Mesenchymal stem cell (in vitro differentiated cells and primary cell): ENCODE data around the gene IRF2BP1.
A peak's percentile ranks its signal among the peaks of the same experiment; 100 is the strongest.

Experiments
- DNase-seq: peaks from one replicate; pipeline ENCODE4 v3.0.0-alpha.2; 2013
- H2AFZ ChIP-seq: one replicate; pipeline ENCODE4 v1.6.1; 2013; ENCODE audit warnings: low read depth, mild to moderate bottlenecking, control low read depth, inconsistent platforms, low read length, moderate library complexity
- H2AK5ac ChIP-seq: 2 replicates; pipeline ENCODE4 v1.6.1; 2013; ENCODE audit warnings: low read length, moderate library complexity, mild to moderate bottlenecking, inconsistent platforms; ENCODE audit not compliant: severe bottlenecking
- H2BK120ac ChIP-seq: one replicate; pipeline ENCODE4 v1.6.1; 2013; ENCODE audit warnings: low read depth, mild to moderate bottlenecking, inconsistent platforms, low read length, moderate library complexity
- H2BK12ac ChIP-seq, 2 experiments: one replicate each; pipeline ENCODE4 v1.6.1; 2013; ENCODE audit warnings: inconsistent platforms in 2 of 2, low read length in 2 of 2, mild to moderate bottlenecking in 2 of 2, moderate library complexity in 2 of 2, control low read depth in 1 of 2
- H2BK15ac ChIP-seq: one replicate; pipeline ENCODE4 v1.6.1; 2013; ENCODE audit warnings: mild to moderate bottlenecking, low read depth, inconsistent platforms; ENCODE audit not compliant: poor library complexity, severe bottlenecking
- H2BK5ac ChIP-seq: 2 replicates; pipeline ENCODE4 v1.6.1; 2013; ENCODE audit warnings: low read depth, mild to moderate bottlenecking, low read length, control low read depth, inconsistent platforms; ENCODE audit not compliant: poor library complexity, severe bottlenecking
- H3K14ac ChIP-seq, 2 experiments: one replicate each; pipeline ENCODE4 v1.6.1; 2013; ENCODE audit warnings: inconsistent platforms in 2 of 2, low read length in 2 of 2, control low read depth in 1 of 2, mild to moderate bottlenecking in 1 of 2, moderate library complexity in 1 of 2
- H3K18ac ChIP-seq, 2 experiments: one replicate each; pipeline ENCODE4 v1.6.1; 2013; ENCODE audit warnings: inconsistent platforms in 2 of 2, low read length in 2 of 2, control low read depth in 1 of 2, low read depth in 1 of 2, mild to moderate bottlenecking in 1 of 2
- H3K23ac ChIP-seq, 2 experiments: one replicate each; pipeline ENCODE4 v1.6.1; 2013; ENCODE audit warnings: inconsistent platforms in 2 of 2, low read length in 2 of 2, mild to moderate bottlenecking in 2 of 2, moderate library complexity in 2 of 2, control low read depth in 1 of 2
- H3K27ac ChIP-seq: 2 replicates; pipeline ENCODE4 v1.5.1; 2013; ENCODE audit warnings: mild to moderate bottlenecking, moderate library complexity, low read length, control low read depth, inconsistent platforms; ENCODE audit not compliant: poor library complexity, severe bottlenecking
- H3K27me3 ChIP-seq, 2 experiments: 2 replicates each; pipeline versions ENCODE4 v1.6.1 to v1.7.0; 2013; ENCODE audit warnings: low read length in 2 of 2, mild to moderate bottlenecking in 2 of 2, moderate library complexity in 2 of 2, control low read depth in 1 of 2, inconsistent platforms in 1 of 2; ENCODE audit not compliant: control insufficient read depth in 1 of 2, insufficient read depth in 1 of 2
- H3K36me3 ChIP-seq, 2 experiments: 2 replicates each; pipeline versions ENCODE4 v1.6.1 to v1.7.0; 2013; ENCODE audit warnings: low read length in 2 of 2, control low read depth in 1 of 2, inconsistent platforms in 1 of 2, low read depth in 1 of 2, mild to moderate bottlenecking in 1 of 2; ENCODE audit not compliant: insufficient read depth in 2 of 2, control insufficient read depth in 1 of 2
- H3K4ac ChIP-seq, 2 experiments: one replicate each; pipeline ENCODE4 v1.6.1; 2013; ENCODE audit warnings: inconsistent platforms in 2 of 2, low read length in 2 of 2, mild to moderate bottlenecking in 2 of 2, moderate library complexity in 2 of 2, control low read depth in 1 of 2, low read depth in 1 of 2
- H3K4me1 ChIP-seq: 2 replicates; pipeline ENCODE4 v1.6.1; 2013; ENCODE audit warnings: low read depth, low read length, control low read depth; ENCODE audit not compliant: control insufficient read depth, insufficient read depth
- H3K4me2 ChIP-seq: 2 replicates; pipeline ENCODE4 v1.6.1; 2013; ENCODE audit warnings: low read length, mild to moderate bottlenecking, inconsistent platforms; ENCODE audit not compliant: poor library complexity, severe bottlenecking
- H3K4me3 ChIP-seq, 2 experiments: 2 replicates each; pipeline versions ENCODE4 v1.5.1 to v1.7.0; 2013; ENCODE audit warnings: low read length in 2 of 2, mild to moderate bottlenecking in 2 of 2, control low read depth in 1 of 2, low read depth in 1 of 2; ENCODE audit not compliant: insufficient read depth in 1 of 2
- H3K79me1 ChIP-seq: replicated peaks from 2 replicates; pipeline ENCODE4 v1.6.1; 2013; ENCODE audit warnings: mild to moderate bottlenecking, control low read depth, low read length, inconsistent platforms; ENCODE audit not compliant: poor library complexity, severe bottlenecking
- H3K9ac ChIP-seq: 2 replicates; pipeline ENCODE4 v1.7.0; 2013; ENCODE audit warnings: mild to moderate bottlenecking, low read length, moderate library complexity
- H3K9me3 ChIP-seq: 2 replicates; pipeline ENCODE4 v1.7.0; 2013; ENCODE audit warnings: mild to moderate bottlenecking, low read length; ENCODE audit not compliant: control insufficient read depth
- H4K8ac ChIP-seq: one replicate; pipeline ENCODE4 v1.6.1; 2013; ENCODE audit warnings: inconsistent platforms, mild to moderate bottlenecking, low read length, moderate library complexity
- H4K91ac ChIP-seq: one replicate; pipeline ENCODE4 v1.6.1; 2013; ENCODE audit warnings: mild to moderate bottlenecking, low read length, inconsistent platforms
- WGBS: methylation state at CpG from one replicate; pipeline ENCODE4 v1.1.7; 2013; ENCODE audit warnings: mixed read lengths; 5-methylcytosine and 5-hydroxymethylcytosine counted together

The IRF2BP1 gene

DNA sequence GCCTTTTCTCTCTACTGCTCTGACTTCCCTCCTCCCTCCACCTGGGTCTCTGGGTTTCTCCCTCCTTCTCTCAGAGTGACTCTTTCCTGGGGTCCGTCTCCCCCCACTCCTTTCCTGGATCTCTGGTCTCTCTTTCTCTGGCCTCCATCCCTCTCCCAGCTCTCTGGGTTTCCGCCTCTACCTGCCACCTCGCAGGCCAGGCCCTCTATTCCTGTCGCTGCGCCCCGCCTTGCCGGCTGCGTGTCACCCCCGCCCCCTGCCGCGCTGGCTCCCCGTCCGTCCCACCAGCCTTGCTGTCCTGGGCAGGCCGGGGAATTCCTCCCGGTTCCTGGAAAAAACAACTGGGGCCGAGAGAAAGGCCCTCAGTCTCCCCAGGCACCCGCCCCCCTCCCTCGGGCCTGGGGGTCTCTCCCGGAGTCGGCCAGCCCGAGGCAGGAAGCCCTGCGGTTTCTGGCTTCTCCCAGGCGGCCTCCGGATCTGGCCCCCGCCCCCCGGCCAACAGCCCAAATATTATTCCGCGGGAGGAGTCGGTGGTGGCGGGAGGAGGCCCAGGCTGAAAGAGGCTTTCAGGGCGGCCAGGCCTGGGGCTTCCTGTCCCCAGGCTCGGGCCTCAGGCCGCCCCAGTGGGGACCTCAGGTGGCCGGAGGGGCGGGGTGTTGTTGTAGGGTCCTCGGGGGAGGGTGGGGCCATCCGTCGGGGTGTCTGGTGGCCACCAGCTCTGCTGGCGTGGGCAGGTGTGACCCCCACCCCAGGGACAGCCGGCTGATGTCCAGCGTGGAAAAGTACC is 9.3 kb downstream of the IRF2BP1 start:
- peak overlapping the region; percentile 78 for H2BK15ac ChIP-seq
- peaks cover 0 to 48% of the 10 kb centered on the region in 2 experiments for H3K27me3 ChIP-seq
- H3K4me3 ChIP-seq, result no peak overlapping the region
- peak overlapping the region; percentile 69 for H3K27ac ChIP-seq
- WGBS, result 19% methylated on average over 31 of the region's 41 CpGs
- peak overlapping the region; percentile 73 to 93 for H3K4ac ChIP-seq
- H3K4me2 ChIP-seq, result peak overlapping the region; percentile 58
- H2BK5ac ChIP-seq, result peak overlapping the region; percentile 67
- no peaks in the 10 kb centered on the region for H3K36me3 ChIP-seq
- H3K4me1 ChIP-seq, result peaks cover 22% of the 10 kb centered on the region
- DNase-seq, result peak; percentile 70
- peak overlapping the region; percentile 25 to 94 for H3K18ac ChIP-seq
- peak overlapping the region; percentile 62 for H3K9ac ChIP-seq
- peak overlapping the region; percentile 62 for H2AK5ac ChIP-seq
- H3K9me3 ChIP-seq, result no peaks in the 10 kb centered on the region
- H4K91ac ChIP-seq, result peak overlapping the region; percentile 79
- peak overlapping the region; percentile 89 for H2BK120ac ChIP-seq
- peak overlapping the region in 1 of 2 experiments; percentile 73 for H3K14ac ChIP-seq
- H3K79me1 ChIP-seq, result no peaks in the 10 kb centered on the region
- no peak overlapping the region for H3K23ac ChIP-seq
- peak overlapping the region; percentile 15 to 88 for H2BK12ac ChIP-seq
- peak overlapping the region; percentile 69 for H2AFZ ChIP-seq
- H4K8ac ChIP-seq, result peak overlapping the region; percentile 83

DNA sequence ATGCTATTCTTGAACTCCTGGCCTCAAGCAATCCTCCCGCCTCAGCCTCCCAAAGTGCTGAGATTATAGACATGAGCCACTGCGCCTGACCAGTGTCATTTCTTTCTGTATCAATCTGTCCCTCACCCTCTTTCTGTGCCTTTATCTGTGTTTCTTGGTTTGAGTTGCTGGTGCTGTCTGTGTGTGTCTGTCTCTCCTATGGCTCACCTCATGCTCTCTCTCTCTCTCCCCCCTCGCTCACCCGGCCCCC is 9.9 kb downstream of the IRF2BP1 start:
- H2AK5ac ChIP-seq, result no peak overlapping the region
- peak overlapping the region; percentile 69 for H3K27ac ChIP-seq
- H4K8ac ChIP-seq, result peak overlapping the region; percentile 83
- no peak for DNase-seq
- H3K4ac ChIP-seq, result peak overlapping the region in 1 of 2 experiments; percentile 53
- H3K23ac ChIP-seq, result no peak overlapping the region
- peak overlapping the region; percentile 69 for H2AFZ ChIP-seq
- peak overlapping the region; percentile 79 for H4K91ac ChIP-seq
- peak overlapping the region; percentile 25 to 37 for H3K18ac ChIP-seq
- H2BK12ac ChIP-seq, result peak overlapping the region in 1 of 2 experiments; percentile 9
- H3K14ac ChIP-seq, result peak overlapping the region in 1 of 2 experiments; percentile 35
- no peaks in the 10 kb centered on the region for H3K36me3 ChIP-seq
- peak overlapping the region; percentile 62 for H3K9ac ChIP-seq
- peak overlapping the region; percentile 58 for H3K4me2 ChIP-seq
- H2BK15ac ChIP-seq, result peak overlapping the region; percentile 78
- no peak overlapping the region for H3K4me3 ChIP-seq
- H2BK5ac ChIP-seq, result peak overlapping the region; percentile 67
- H3K4me1 ChIP-seq, result peaks cover 19% of the 10 kb centered on the region
- WGBS, result 48% methylated on average over 4 of the region's 4 CpGs
- H3K27me3 ChIP-seq, result peaks cover 0 to 48% of the 10 kb centered on the region in 2 experiments
- no peaks in the 10 kb centered on the region for H3K79me1 ChIP-seq
- no peaks in the 10 kb centered on the region for H3K9me3 ChIP-seq
- H2BK120ac ChIP-seq, result peak overlapping the region; percentile 89

DNA sequence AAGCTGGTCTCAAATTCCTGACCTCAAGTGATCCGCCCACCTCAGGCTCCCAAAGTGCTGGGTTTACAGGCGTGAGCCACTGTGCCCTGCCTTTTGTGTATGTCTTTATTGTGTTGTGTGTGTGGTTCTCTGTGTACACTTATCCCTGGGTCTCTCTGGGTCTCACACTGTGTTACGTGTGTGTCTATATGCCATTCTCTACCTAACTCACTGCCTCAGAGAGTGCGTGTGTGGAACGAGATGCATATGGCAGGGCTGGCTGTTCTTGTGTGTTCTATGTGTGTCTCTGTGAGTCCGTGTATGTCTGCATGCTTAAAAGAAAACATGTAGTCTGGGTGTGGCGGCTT is 11.3 kb downstream of the IRF2BP1 start:
- H2BK120ac ChIP-seq, result no peak overlapping the region
- H2AK5ac ChIP-seq, result no peak overlapping the region
- no peak overlapping the region for H3K18ac ChIP-seq
- no peak overlapping the region for H3K23ac ChIP-seq
- 96% methylated on average over 7 of the region's 7 CpGs for WGBS
- peaks cover 19% of the 10 kb centered on the region for H3K4me1 ChIP-seq
- no peak overlapping the region for H4K8ac ChIP-seq
- H3K27me3 ChIP-seq, result peaks cover 0 to 46% of the 10 kb centered on the region in 2 experiments
- no peaks in the 10 kb centered on the region for H3K9me3 ChIP-seq
- no peak overlapping the region for H2BK5ac ChIP-seq
- no peak overlapping the region for H3K27ac ChIP-seq
- H3K36me3 ChIP-seq, result no peaks in the 10 kb centered on the region
- no peak overlapping the region for H2BK15ac ChIP-seq
- H3K4me2 ChIP-seq, result no peak overlapping the region
- no peaks in the 10 kb centered on the region for H3K79me1 ChIP-seq
- DNase-seq, result no peak
- H3K4ac ChIP-seq, result no peak overlapping the region
- H3K4me3 ChIP-seq, result no peak overlapping the region
- no peak overlapping the region for H2AFZ ChIP-seq
- no peak overlapping the region for H3K9ac ChIP-seq
- no peak overlapping the region for H3K14ac ChIP-seq
- H4K91ac ChIP-seq, result no peak overlapping the region
- H2BK12ac ChIP-seq, result no peak overlapping the region

DNA sequence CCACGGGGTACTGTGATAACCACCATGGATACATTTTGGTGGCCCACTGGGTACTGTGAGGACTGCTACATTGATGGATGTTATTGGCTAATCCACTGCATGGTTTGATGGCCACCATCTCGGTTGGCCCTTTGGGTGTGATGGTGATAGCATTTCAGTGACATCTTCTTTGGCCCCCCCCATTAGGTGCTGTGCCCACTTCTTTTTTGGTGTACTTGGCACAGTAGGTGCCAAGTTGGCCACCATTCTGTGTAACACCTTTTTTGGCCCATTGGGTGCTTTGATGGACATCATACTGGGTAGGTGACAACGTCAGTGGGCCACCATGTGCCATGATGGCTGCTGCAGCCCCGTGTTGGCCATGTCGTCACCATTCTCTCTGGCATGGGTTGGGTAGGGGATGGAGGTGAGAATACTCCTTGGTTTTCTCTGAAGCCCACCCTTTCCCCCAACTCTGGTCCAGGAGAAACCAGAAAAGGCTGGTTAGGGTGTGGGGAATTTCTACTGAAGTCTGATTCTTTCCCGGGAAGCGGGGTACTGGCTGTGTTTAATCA is 12.6 kb downstream of the IRF2BP1 start:
- WGBS, result 96% methylated on average over 6 of the region's 7 CpGs
- Histone ChIP-seq H2BK15ac (no peak overlapping the region), H3K36me3 (no peaks in the 10 kb centered on the region), H3K4me1 (peaks cover 16% of the 10 kb centered on the region), H3K23ac (no peak overlapping the region), H3K4me3 (no peak overlapping the region), H3K79me1 (no peaks in the 10 kb centered on the region), H3K27me3 (peaks cover 0 to 41% of the 10 kb centered on the region in 2 experiments), H3K9ac (no peak overlapping the region), H4K91ac (no peak overlapping the region), H3K4ac (no peak overlapping the region), H2BK120ac (no peak overlapping the region), H2BK12ac (no peak overlapping the region), H2AFZ (no peak overlapping the region), H4K8ac (no peak overlapping the region), H3K18ac (no peak overlapping the region), H3K27ac (no peak overlapping the region), H2AK5ac (no peak overlapping the region), H3K4me2 (no peak overlapping the region), H3K14ac (no peak overlapping the region), H2BK5ac (no peak overlapping the region), H3K9me3 (no peaks in the 10 kb centered on the region)
- no peak for DNase-seq
